Measurements from ENCODE around the gene TTF2. TPM values are rescaled to one million over a fixed set of nuclear protein-coding genes. Genes with fewer than 3 reads are reported as not detected.
A peak's percentile ranks its signal among the peaks of the same experiment; 100 is the strongest.
"Not testable (repeated sequence)": the region's sequence is repeated elsewhere in the genome, so short reads cannot be mapped to it uniquely, and the experiment has no call there.

Gene TTF2
- polyA plus RNA-seq, 1 donor = 32.1 TPM

DNA sequence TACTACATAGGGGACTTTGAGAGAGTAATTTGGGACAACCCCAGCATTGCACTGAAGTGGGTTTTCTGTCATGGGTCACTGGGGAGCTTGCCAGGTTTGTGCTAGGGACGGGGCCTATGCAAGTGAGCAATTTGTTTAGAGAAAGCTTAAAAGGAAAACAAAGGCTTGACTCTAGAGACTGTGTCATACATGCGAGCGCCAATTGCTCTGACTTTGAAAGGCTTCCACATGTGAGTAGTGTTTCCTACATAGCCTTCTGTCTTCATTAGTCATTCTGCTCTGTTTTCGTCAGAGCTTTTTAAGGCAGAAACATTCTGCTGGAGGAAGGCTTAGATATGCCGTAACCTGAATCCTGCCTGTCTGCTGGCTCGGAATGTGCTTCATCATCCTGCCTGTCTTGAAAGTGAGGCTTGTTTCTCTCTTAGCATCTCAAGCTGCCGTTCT lies 33.0 kb downstream of the TTF2 start:
- DNase-seq = peak; percentile 47

DNA sequence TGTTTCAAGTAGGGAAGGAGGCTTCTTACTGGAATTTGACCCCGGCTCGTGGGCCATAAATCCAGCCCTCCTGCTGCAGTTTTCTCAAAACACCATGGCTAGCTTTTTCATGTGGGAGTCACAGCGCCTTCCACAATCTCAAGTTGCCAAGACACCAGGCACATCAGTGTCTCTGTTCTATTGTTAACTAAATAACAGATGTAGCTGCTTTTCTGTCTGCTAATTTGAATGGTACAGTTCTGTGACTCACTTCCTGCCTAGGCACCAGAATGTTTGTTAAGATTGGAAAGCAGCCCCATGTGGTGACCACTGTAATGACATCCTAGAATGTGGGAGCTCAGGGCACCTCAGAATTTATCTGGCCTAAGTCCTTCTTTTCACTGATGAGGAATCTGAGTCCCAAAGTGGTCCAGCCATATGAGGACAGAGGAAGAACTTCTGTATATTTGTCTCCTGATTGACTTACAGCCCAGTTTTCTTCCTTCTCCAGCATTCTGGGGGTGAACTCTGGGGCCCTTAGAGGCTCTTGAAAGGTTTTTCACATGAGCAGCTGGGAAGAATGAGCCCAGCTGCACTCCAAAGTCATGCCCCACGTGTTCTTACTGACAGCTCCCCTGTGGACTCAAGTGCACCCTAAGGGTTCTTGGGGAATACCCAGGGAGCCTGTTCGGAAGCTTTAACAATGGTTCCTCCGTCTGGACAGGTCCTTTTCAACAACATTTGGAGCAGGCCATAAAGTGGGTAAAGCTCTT lies 33.9 kb downstream of the TTF2 start:
- DNase-seq = peak; percentile 59

DNA sequence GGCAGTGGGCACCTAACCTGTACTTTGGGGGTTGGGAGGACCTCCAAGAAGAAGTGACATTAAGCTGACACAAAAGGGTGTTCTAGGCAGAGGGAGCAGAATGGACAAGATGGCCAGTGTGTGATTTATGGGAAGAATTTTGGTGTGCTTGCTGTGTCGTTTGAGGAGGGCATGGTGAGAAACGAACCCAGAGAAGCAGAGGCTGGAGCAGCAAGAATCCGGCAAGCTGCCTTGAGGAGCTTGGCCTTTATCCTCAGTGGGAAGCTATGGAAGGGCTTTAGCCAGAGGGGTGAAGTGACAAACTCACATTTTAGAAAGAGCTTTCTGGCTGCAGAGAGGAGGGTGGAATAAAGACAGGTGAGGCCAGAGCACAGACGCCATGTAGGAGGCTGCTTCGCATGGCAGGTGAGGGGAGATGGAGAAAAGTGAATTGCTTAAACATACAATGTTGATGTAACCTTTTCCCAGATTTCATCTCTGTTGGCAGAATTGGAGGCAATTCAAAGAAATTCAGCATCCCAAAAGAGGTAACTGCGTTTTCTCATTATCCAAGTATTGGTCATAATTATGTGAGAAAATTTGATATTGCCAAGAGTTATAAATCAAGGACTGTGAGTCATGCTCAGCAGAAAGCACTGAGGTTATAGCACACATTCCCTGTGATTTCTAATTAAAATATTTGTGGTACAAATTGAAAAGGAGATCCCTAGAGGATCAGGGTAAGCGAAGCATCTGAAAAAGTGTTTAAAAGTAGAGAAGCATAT lies 34.9 kb downstream of the TTF2 start:
- DNase-seq = no peak

DNA sequence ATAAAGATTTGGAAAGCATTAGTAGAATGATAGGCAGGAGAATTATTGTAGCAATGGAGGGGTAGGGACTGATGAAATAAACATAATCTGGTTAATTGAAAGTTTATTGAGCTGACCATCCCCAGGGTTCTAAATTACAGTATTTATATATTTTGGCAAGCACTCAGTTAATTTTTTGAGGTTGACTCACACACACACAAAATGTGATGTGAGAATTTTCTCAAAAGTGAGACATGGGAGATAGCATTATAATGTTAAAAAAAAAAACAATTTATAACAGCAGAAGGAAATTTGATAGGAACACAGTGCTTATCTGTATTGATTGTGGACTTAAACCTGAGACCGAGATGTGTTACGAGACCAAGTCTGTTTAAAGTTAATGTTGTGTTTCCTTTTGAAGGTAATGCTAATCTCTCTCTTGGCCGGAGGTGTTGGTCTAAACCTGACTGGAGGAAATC lies 36.9 kb downstream of the TTF2 start:
- DNase-seq = no peak

DNA sequence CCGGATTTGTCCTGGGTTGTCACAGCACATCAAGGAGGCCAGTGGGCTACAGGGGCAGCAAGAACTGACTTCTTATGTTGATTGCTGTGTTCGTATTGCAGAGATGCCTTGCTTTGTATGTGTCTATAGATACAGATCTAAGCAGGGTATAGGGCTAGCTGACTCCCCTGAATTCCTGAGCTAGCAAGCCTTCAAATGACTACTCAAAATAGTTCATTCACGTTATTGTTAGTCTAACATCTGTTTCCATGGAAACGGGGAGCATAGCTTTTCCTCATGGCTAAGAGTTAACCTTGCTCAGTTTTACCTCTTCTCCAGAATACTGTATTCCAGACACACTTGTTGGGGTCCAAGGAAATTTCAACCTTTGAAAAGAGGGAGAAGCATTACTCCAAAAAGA lies 37.3 kb downstream of the TTF2 start:
- DNase-seq = no peak

DNA sequence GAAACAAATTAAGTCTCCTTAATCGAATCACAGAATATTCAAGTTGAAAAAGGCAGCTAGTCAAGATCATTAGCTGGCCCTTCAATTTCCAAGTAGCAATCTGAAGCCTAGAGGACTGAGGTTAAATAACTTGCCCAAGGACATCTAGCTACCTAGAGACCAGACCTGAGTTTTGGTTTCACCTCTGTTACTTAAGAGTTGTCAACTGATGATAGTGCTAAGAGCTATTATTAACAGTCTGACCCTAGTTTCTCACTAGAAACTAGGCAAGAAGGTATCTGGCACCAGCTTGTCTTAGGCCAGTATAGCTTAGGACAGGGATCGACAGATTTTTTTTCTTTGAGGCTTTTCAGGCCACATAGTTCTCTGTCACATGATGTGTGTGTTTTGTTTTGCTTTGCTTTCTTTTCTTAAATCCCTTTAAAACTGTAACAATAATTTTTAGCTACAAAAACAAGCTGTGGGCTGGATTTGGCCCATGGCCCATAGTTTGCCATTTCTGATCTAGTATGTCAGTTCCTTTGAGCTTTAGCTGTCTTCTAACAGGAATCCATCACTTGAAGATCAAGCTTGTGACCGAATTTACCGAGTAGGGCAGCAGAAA lies 38.3 kb downstream of the TTF2 start:
- no peak for DNase-seq

DNA sequence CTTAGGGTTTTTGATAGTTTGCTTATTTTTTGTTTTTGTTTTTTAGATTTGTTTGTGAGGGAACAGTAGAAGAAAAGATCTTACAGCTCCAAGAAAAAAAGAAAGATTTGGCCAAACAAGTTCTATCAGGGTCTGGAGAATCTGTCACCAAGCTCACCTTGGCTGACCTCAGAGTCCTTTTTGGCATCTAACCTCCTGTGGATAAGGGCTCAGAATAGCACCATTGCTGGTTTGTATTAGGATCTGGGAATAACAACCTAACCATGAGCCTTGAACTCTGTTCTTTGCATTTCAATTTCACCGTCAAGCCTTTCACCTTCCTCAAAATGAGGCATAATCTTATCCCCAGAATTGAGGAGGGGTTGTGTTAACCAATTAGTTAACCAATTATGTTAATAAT lies 41.2 kb downstream of the TTF2 start:
- no peak for DNase-seq

DNA sequence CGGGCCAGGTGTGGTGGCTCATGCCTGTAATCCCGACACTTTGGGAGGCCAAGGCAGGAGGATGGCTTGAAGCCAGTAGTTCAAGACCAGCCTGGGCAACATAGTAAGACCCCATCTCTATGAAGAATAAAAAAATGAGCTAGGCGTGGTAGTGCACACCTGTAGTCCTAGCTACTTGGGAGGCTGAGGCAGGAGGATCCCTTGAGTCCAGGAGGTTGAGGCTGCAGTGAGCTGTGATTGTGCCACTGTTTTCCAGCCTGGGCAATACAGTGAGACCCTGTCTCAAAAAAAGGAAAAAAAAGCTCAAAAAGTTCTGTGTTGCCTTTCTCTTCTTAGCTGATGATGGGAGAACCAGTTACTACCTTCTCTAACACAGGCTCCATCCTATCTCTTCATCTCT lies 41.7 kb downstream of the TTF2 start:
- DNase-seq = not testable (repeated sequence)

DNA sequence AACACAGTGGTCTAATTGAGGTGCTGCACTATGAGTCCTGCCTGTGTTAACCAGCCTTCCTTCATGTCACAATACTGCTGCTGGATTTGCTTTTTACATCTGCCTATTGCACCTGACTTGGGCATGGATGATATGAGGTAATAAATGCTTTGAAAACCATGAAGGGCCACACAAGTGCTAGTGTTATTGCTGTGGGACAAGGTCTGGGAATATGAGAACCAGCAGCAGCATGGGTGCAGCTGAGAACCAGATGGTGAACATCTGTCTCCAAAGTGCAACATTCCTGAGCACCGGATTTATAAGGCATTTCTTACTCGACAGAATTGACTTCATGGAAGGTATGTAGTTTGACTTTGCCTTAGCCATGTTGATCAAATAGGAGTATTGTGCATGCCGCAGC lies 44.9 kb downstream of the TTF2 start:
- DNase-seq = no peak

DNA sequence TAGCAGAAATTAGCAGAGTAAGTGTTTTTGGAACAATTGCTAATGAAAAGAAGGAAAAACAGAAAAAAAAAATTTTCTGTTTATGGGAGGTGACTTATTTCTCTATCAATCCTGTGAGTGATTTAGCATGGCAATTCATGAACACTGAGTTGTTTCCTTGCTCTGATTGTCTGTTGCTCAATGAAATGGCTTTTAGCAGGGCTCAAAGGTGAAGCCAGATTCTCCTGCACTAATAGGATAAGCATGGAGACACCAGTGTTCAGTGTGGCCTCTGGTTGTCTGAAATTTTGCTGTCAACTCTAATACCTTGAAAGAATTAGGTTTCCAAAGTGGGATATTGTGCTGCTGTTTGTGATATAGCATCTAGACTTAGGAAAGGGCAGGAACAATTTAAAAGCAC lies 45.6 kb downstream of the TTF2 start:
- DNase-seq = no peak

DNA sequence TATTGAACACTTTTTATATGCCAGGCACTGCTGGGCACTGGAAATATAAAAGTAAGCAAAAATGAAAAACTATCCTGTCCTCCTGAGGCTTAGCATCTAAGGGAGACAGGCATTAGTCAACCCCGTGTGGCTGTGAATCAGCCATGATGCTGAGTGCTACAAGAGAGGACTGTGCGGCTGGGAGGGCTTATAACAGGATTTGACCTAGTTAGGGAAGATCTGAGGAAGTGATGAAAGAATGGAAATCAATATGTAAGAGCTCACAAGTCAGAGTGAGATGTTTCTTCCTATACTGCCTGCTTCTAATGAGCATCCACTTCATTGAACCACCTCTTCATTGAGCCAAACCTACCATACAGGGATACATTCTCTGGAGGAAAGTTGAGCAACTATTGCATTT lies 46.4 kb downstream of the TTF2 start:
- no peak for DNase-seq

DNA sequence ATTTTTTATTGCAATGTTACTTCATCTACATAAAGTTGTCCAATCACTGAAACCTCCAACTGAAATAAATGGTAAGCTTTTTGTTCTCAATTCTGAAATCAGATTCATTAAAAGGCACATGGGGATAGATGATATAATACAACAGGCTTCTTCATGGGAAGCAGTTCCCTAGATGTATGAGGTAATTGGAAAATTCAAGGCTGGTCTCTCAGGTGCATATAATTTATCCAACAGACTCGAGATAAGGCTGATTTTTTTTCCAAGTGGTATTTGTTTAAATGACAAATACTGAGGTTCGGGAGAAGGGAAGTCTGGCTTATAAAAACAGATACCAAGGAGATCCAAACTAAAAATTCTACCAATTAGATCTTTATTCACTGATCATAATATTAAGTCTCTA lies 47.2 kb downstream of the TTF2 start:
- DNase-seq = no peak

DNA sequence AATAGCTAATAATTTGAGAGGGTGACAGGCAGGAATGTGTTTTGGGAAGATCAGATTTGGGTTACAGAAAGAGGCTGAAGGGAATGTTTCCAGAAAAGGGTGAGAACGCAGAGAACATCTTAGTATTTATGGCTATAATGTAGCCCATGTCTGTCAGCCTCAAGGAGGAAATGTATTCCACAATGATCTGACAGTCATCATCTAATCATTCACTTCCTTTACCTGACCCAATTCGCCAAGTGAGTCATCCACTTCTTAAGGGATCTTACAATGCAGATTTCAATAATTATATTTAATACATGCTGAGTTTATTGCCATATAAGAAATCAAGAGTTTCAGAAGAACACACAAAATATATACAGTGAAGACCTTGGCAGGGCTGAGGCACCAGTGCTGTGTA lies 50.6 kb downstream of the TTF2 start:
- DNase-seq = no peak

DNA sequence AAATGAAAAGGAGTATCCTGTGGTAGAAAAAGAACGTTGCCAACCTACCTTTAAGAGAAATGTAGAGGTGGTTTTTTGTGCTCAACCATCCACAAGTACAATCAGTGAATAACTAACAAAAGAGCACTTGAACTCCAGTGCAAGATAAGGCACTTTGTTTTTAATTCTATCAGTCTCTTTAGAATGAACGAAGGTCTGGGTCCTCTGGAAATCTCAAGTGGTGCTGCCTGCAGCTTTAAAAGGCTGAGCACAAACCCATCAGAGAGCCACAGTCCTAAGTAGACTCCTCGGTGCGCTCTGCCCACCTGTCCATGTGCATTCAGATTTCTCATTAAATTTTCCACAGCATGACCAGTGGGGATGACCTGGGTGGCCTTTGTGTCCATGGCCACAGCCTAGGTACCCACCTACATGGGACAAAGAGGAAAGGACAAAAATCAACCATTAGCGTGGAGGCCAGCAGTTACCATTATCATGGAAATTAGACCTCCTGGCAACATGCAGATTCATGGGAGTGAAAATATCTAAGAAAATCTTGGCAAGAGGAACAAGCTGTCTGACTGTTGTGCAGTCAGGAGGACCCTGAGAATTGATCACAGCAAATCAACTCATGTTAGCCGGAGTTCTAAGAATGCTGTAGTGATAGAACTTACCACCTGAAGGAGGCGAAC lies 52.1 kb downstream of the TTF2 start:
- no peak for DNase-seq

DNA sequence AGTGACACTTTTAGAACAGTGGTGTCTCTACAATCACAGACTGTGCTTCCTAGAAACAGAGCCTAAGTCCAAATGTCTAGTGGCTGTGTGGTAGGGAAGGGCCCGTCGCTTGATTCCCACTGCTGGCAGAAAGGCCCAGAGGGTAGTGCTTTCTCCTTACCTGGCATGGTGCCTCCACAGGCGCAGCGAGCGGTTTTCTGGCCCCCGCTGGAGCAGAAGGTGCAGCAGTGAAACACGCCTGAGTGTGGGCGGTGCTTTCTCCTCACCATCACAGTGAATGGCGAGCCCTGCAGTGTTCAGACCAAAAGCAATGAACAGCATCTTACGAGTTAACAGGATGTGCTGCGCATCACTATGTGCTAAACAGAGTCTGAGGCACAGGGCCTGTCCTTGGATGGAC lies 53.1 kb downstream of the TTF2 start:
- DNase-seq = no peak

DNA sequence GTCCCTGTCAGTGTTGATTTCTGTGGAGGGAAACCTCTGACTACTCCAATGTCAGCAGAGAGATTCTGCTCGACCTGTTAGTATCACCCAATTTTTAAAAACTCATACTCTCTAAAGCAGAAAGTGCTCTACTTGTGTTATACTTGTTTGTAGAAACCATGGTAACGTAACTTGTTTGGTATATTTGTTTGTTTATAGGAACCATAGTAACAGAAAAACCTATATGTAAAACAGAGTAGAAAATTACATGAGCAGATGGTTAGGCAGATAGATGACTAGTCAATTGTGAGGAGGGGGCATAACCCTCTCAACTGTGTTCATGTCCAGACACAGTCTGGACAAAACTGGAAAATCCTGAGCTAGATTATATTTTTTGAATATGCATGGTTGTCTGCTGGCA lies 54.8 kb downstream of the TTF2 start:
- no peak for DNase-seq

DNA sequence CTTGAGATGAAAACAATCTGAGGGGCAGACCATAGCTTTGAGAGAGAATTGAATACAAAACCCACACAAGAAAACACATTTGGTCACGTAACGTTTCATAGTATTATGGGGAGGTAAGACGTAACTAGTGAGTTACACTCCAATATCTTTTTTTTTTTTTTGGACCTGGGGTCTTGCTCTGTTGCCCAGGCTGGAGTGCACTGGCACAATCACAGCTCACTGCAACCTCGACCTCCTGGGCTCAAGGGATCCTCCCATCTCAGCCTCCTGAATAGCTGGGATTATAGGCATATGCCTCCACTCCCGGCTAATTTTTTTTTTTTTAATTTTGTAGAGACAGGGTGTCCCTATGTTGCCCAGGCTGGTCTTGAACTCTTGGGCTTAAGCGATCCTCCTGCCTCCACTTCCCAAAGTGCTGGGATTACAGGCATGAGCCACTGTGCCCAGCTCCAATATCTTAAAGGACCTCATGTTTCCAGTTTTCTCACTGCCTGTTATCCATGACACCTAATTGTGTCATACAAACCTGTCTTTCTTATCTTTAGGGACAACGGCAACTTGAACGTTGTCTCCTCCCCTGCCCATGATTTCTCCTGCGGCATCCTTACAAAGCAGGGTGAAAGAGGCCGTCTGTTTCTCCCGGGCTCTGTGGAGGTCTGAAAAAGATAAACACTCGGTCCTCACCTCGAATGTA lies 56.1 kb downstream of the TTF2 start:
- DNase-seq = no peak

DNA sequence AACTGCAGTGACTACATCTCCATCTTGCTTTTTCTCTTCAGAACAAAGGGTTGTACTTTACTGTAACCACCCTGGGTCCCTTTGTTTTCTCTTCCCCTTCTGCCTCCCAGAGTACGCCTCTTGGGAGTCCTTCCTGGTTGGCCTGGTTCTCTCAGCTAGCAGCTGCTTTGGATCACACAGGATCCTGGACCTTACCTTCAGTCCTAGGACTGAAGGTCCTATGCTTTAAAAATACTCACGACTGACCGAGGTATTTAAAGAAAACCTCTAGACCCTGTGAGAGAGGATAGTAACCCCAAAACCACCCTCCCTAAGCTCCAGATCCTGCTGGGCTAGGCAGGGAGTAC lies 56.6 kb downstream of the TTF2 start:
- no peak for DNase-seq

DNA sequence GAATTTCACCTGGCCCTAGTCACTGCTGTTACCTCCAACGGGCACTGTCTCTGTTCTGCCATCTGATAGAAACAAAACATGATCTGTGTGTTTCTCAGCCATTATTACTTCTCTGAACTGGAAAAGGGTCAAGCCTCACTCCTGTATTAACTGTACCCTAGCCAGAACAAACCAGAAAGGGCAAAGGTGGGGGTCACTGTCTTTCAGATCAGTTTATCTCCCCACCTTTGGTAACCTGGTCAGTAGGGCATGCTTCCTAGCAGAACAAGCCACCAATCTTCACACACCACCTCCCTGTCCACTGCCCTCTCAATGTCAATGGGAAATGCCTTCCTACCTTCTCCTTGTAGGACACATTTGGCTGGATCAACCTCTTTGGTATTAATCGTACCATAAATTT lies 57.6 kb downstream of the TTF2 start:
- no peak for DNase-seq

DNA sequence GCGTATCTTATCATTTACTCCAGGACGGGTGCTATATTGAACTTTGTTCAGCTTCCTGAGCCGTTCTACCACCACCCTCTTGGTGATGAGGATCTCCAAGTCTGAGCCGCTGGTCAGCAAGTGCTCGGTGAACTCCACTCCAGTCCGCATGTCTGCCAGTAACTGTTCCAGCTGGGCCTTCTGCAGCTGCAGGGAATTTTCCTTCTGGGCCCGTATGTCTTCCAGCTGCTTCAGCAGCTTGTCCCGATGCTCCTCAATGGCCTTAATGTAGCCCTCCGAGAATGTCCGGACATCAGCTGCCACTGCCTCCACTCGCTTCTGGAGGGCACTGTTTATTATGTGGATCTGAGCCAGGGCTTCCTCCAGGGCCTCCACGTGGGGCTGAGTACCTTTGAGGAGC lies 58.0 kb downstream of the TTF2 start:
- DNase-seq = no peak

DNA sequence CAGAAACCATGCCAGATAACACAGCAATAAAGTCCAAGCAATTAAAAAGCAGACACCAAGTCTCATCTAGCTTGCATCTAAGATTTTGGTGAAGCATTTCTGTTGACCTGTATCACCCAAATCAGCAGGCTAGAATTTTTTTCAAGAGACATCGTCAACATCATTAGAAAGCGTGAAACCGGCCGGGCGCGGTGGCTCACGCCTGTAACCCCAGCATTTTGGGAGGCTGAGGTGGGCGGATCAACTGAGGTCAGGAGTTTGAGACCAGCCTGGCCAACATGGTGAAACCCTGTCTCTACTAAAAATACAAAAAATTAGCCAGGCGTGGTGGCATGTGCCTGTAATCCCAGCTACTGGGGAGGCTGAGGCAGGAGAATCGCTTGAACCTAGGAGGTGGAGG lies 59.0 kb downstream of the TTF2 start:
- DNase-seq = not testable (repeated sequence)
